Naive thymus-derived CD8-positive, alpha-beta T cell (primary cell): ENCODE data around the gene CTSE. TPM values are rescaled to one million over a fixed set of nuclear protein-coding genes. Genes with fewer than 3 reads are reported as not detected.
"Not testable (repeated sequence)": the region's sequence is repeated elsewhere in the genome, so short reads cannot be mapped to it uniquely, and the experiment has no call there.

Experiments used
- ATAC-seq, 2 donors: fragments of 150-1000 bp; cut with Tn5 transposase in 1 of 2; sonication (Bioruptor Pico), chemical (Tn5 transposase) in 1 of 2; 1 replicate in 1 of 2; 2 replicates in 1 of 2; pipeline ENCODE4 v1.10.0; 2021; ENCODE audit warnings: mild to moderate bottlenecking in 2 of 2, moderate library complexity in 2 of 2
- POLR2A ChIA-PET: fragments of 350-600 bp; sonication (Branson Sonifier 250); formaldehyde crosslinking; loops from one replicate; lab custom pipeline; 2021; ENCODE audit warnings: antibody characterized with exemption; lab: Charles Lee
- DNase-seq, 10 donors: peaks; one replicate each; pipeline versions ENCODE4 v3.0.0 to v3.0.0-alpha.2; 2020 to 2022
- H3K27ac Mint-ChIP-seq, 10 donors: one replicate each; pipeline ENCODE4 v1.8.0; 2020 to 2022; ENCODE audit warnings: mild to moderate bottlenecking in 10 of 10, mixed read lengths in 10 of 10, moderate library complexity in 4 of 10, inconsistent platforms in 1 of 10
- H3K27me3 Mint-ChIP-seq, 5 donors: one replicate each; pipeline ENCODE4 v1.8.0; 2021 to 2022; ENCODE audit warnings: mixed read lengths in 5 of 5
- H3K36me3 Mint-ChIP-seq, 3 donors: one replicate each; pipeline ENCODE4 v1.8.0; 2020 to 2022; ENCODE audit warnings: mixed read lengths in 3 of 3, mild to moderate bottlenecking in 2 of 3, inconsistent platforms in 1 of 3
- H3K4me1 Mint-ChIP-seq, 4 donors: one replicate each; pipeline ENCODE4 v1.8.0; 2021 to 2022; ENCODE audit warnings: mixed read lengths in 4 of 4
- H3K4me3 Mint-ChIP-seq, 10 donors: one replicate each; pipeline ENCODE4 v1.8.0; 2020 to 2022; ENCODE audit warnings: mild to moderate bottlenecking in 10 of 10, mixed read lengths in 10 of 10, moderate library complexity in 6 of 10, inconsistent platforms in 1 of 10
- H3K9me3 Mint-ChIP-seq, 9 donors: one replicate each; pipeline ENCODE4 v1.8.0; 2020 to 2022; ENCODE audit warnings: mixed read lengths in 9 of 9, mild to moderate bottlenecking in 3 of 9, inconsistent platforms in 1 of 9, moderate library complexity in 1 of 9
- polyA plus RNA-seq, 3 donors: library from polyadenylated mRNA; unstranded; fragments of 300-500 nt; fragmentation: Illumina TruSeq; gene quantifications; one replicate each; pipeline ENCODE4 v1.2.3, GENCODE V29; 2021
- total RNA-seq, 8 experiments: library from RNA in 2 of 8; stranded (reverse) in 2 of 8; gene quantifications; one replicate each; pipeline ENCODE4 v1.2.3 and lab custom pipeline; 2021 to 2026

The CTSE gene
- total and polyA plus RNA-seq, 5 experiments from 2014 or later = not detected

GRCh38 chr1:206058289-206058926 lies 34.7 kb upstream of the CTSE start:
- H3K4me3 Mint-ChIP-seq, POLR2A ChIA-PET, H3K36me3 Mint-ChIP-seq, H3K9me3 Mint-ChIP-seq, ATAC-seq, H3K27me3 Mint-ChIP-seq, H3K27ac Mint-ChIP-seq, H3K4me1 Mint-ChIP-seq, DNase-seq: not testable (repeated sequence)

GRCh38 chr1:206055639-206056323 lies 32.1 kb upstream of the CTSE start:
- peaks cover 3 to 29% (median 13%) of the 10 kb centered on the region in 4 donors for H3K4me1 Mint-ChIP-seq
- POLR2A ChIA-PET, H3K4me3 Mint-ChIP-seq, DNase-seq, ATAC-seq, H3K9me3 Mint-ChIP-seq, H3K27ac Mint-ChIP-seq, H3K27me3 Mint-ChIP-seq, H3K36me3 Mint-ChIP-seq: not testable (repeated sequence)

DNA sequence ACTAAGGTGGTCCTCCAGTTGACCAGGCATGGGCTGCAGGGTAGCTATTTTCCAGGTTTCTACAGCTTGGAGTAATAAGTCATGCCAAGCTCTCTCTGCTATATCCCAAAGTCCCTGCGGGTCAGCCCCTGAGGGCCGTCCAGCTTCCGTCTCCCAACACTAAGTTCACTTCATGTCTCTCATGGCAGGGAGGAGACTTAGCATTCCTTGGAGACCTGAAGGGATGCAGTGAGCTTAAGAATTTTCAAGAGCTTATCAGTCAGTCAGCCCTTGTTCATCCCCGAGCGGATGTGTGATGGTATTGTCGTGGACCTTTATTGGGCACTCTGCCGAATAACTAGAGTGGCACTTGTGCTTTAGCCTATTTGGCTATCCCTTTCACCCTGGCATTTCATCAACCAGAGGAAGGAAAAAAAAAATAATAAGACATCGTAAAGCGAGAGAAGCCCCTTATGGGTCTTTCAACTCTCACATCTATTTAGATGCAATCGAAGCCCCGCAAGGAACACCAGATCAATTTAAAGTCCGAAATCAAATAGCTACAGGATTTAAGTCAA lies 31.5 kb upstream of the CTSE start:
- H3K27me3 Mint-ChIP-seq, ATAC-seq: not testable (repeated sequence)

GRCh38 chr1:206053616-206054015 lies 29.9 kb upstream of the CTSE start:
- H3K9me3 Mint-ChIP-seq, ATAC-seq, H3K27me3 Mint-ChIP-seq, H3K36me3 Mint-ChIP-seq, DNase-seq, POLR2A ChIA-PET: not testable (repeated sequence)
- Mint-ChIP-seq H3K4me1 (peaks cover 5 to 48% (median 17%) of the 10 kb centered on the region in 4 donors), H3K27ac (peak overlapping the region in 1 of 10 donors; percentile 82), H3K4me3 (peak overlapping the region in 1 of 10 donors; percentile 38)

More for the DNA sequence above, 31.5 kb upstream of the CTSE start:
- H3K27ac Mint-ChIP-seq, H3K36me3 Mint-ChIP-seq, DNase-seq, H3K9me3 Mint-ChIP-seq, H3K4me3 Mint-ChIP-seq, POLR2A ChIA-PET: not testable (repeated sequence)
- peaks cover 5 to 35% (median 17%) of the 10 kb centered on the region in 4 donors for H3K4me1 Mint-ChIP-seq

GRCh38 chr1:206052919-206053610 lies 29.4 kb upstream of the CTSE start, which contains the start of gene RHEX:
Gene RHEX (plus strand): TSS chr1:206053173. CDS start chr1:206097829, 44,656 bp downstream.
- Mint-ChIP-seq H3K4me3 (peak within 1 kb of the TSS in 1 of 10 donors; percentile 38), H3K27ac (peak within 1 kb of the TSS in 2 of 10 donors; percentile 3 to 82)

DNA sequence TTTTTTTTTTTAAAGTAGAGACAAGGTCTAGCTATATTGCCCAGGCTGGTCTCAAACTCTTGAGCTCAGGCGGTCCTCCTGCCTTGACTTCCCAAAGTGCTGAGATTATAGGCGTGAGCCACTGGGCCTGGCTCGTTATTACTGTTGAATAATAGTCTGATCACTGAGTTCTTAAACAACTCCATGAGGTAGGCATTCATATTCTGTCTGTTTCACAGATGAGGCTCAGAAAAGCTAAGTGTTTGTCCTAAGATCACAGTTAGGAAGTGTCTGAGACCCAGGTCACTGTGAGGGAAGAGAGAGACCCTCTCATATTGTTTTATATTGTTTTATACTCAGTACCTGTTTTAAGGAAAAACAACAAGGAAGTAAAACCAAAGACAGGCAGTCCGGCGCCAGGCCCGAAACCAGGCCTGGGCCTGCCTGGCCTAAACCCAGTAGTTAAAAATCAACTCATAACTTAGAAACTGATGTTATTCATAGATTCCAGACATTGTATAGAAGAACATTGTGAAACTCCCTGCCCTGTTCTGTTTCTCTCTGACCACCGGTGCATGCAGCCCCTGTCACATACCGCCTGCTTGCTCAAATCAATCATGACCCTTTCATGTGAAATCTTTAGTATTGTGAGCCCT lies 28.7 kb upstream of the CTSE start:
- DNase-seq, H3K27me3 Mint-ChIP-seq, H3K9me3 Mint-ChIP-seq, POLR2A ChIA-PET, H3K36me3 Mint-ChIP-seq, ATAC-seq: not testable (repeated sequence)
- H3K4me1 Mint-ChIP-seq = peaks cover 6 to 59% (median 17%) of the 10 kb centered on the region in 4 donors
- peak overlapping the region in 1 of 10 donors; percentile 67 for H3K27ac Mint-ChIP-seq
- H3K4me3 Mint-ChIP-seq = peak overlapping the region in 1 of 10 donors; percentile 11

More at GRCh38 chr1:206052919-206053610, 29.4 kb upstream of the CTSE start, which contains the start of gene RHEX:
- ATAC-seq, H3K27me3 Mint-ChIP-seq, POLR2A ChIA-PET, H3K36me3 Mint-ChIP-seq, H3K9me3 Mint-ChIP-seq: not testable (repeated sequence)
- peaks cover 5 to 51% (median 17%) of the 10 kb centered on the region in 4 donors for H3K4me1 Mint-ChIP-seq
- peak in 1 of 10 donors; percentile 12 for DNase-seq

- POLR2A ChIA-PET = no interaction called here
- peak overlapping the region in 6 of 10 donors; percentile 13 to 72 (median 41) for H3K4me3 Mint-ChIP-seq
Measured at GRCh38 chr1:206050655-206051235, 27.1 kb upstream of the CTSE start.

GRCh38 chr1:206049919-206050600 lies 26.4 kb upstream of the CTSE start:
- Mint-ChIP-seq H3K27me3 (peaks cover 0 to 4% (median 0%) of the 10 kb centered on the region in 5 donors), H3K36me3 (no peaks in the 10 kb centered on the region), H3K9me3 (no peaks in the 10 kb centered on the region), H3K27ac (peak overlapping the region in 2 of 10 donors; percentile 51 to 67), H3K4me1 (peaks cover 6 to 62% (median 17%) of the 10 kb centered on the region in 4 donors), H3K4me3 (no peak overlapping the region)
- no peak for DNase-seq
- POLR2A ChIA-PET = no interaction called here
- ATAC-seq = no peak

More at GRCh38 chr1:206050655-206051235, 27.1 kb upstream of the CTSE start:
- H3K9me3 Mint-ChIP-seq = no peaks in the 10 kb centered on the region
- peak in 6 of 10 donors; percentile 7 to 72 (median 20) for DNase-seq
- H3K36me3 Mint-ChIP-seq = no peaks in the 10 kb centered on the region
- H3K27ac Mint-ChIP-seq = peak overlapping the region in 6 of 10 donors; percentile 3 to 84 (median 64)
- ATAC-seq = peak; percentile 89 to 90
- peaks cover 0 to 4% (median 0%) of the 10 kb centered on the region in 5 donors for H3K27me3 Mint-ChIP-seq
- H3K4me1 Mint-ChIP-seq = peaks cover 6 to 62% (median 17%) of the 10 kb centered on the region in 4 donors

DNA sequence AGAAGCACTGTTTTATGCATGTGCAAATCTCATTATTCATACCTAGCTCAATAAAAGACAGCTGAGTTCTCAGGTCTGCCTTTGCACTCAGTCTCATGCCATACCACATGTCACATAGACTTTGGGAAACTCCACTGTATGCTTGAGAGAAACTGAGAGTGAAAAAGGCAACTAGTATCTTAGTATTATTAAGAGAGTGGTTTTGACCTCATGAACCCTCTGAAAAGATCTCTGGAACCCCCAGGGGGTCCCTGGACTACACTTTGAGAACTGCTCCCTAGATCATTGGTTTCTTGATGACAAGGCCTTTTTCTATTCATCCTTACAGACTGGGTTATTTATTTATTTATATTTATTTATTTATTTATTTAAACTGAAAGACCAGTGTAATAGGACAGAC lies 25.6 kb upstream of the CTSE start:
- Mint-ChIP-seq H3K27me3 (peaks cover 0 to 4% (median 0%) of the 10 kb centered on the region in 5 donors), H3K36me3 (no peaks in the 10 kb centered on the region), H3K27ac (peak overlapping the region in 1 of 10 donors; percentile 9), H3K4me1 (peaks cover 6 to 62% (median 17%) of the 10 kb centered on the region in 4 donors), H3K9me3 (no peaks in the 10 kb centered on the region), H3K4me3 (no peak overlapping the region)
- DNase-seq (no peak), ATAC-seq (no peak)
- POLR2A ChIA-PET = no interaction called here

DNA sequence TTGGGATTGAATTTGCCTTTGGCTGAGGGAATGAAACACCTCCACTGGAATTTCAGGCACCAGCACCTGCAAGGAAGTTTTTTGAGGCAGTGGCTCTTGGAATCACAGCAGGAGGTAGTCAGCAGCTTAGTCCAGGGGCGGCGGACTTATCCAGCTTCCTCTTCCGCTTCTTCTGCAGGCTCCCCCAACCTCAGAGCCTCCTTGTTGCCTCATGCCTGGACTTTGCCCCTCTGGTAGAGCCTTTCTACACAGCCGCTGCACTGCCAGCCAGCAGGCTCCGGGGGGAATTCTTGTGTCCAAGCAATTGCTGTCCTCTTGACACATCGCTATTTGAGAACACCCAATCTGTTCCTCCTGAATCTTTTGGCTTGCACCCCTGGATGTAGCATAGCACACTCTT lies 24.9 kb upstream of the CTSE start:
- H3K27ac Mint-ChIP-seq = peak overlapping the region in 1 of 10 donors; percentile 9
- peaks cover 6 to 63% (median 17%) of the 10 kb centered on the region in 4 donors for H3K4me1 Mint-ChIP-seq

DNA sequence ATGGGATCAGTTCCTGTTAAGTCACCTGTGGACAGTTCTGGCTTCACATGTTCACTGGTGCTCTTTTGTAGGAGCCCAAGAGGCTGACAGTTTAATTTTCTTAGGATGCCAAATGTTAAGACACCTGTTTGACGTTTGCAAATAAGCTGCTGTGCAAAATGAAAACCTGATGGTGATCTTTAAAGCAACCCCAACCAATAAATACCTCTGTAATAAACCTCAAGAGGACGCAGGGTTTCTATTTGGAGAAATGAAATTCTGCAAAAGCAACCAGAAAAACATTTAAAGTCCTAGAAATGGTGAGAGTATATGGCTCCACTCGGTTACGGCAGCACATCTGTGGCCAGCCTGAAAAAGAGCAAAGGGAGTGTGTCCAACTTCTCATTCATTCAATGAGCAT lies 23.6 kb upstream of the CTSE start:
- no peak for DNase-seq
- POLR2A ChIA-PET = no interaction called here
- peak overlapping the region in 1 of 10 donors; percentile 49 for H3K27ac Mint-ChIP-seq
- no peaks in the 10 kb centered on the region for H3K36me3 Mint-ChIP-seq
- ATAC-seq = no peak
- peaks cover 0 to 4% (median 0%) of the 10 kb centered on the region in 5 donors for H3K27me3 Mint-ChIP-seq
- H3K4me3 Mint-ChIP-seq = no peak overlapping the region
- H3K9me3 Mint-ChIP-seq = no peaks in the 10 kb centered on the region
- peaks cover 6 to 57% (median 12%) of the 10 kb centered on the region in 4 donors for H3K4me1 Mint-ChIP-seq

More for the DNA sequence above, 24.9 kb upstream of the CTSE start:
- H3K27me3 Mint-ChIP-seq = peaks cover 0 to 4% (median 0%) of the 10 kb centered on the region in 5 donors
- H3K36me3 Mint-ChIP-seq = no peaks in the 10 kb centered on the region
- ATAC-seq = no peak
- POLR2A ChIA-PET = no interaction called here
- H3K4me3 Mint-ChIP-seq = no peak overlapping the region
- no peak for DNase-seq
- H3K9me3 Mint-ChIP-seq = no peaks in the 10 kb centered on the region
